Mesenchymal stem cell (in vitro differentiated cells and primary cell): ENCODE data around the gene HERC4.

Source experiments
- DNase-seq: peaks from one replicate; pipeline ENCODE4 v3.0.0-alpha.2; 2013
- H2AFZ ChIP-seq: one replicate; pipeline ENCODE4 v1.6.1; 2013; ENCODE audit warnings: low read depth, mild to moderate bottlenecking, control low read depth, inconsistent platforms, low read length, moderate library complexity
- H2AK5ac ChIP-seq: 2 replicates; pipeline ENCODE4 v1.6.1; 2013; ENCODE audit warnings: low read length, moderate library complexity, mild to moderate bottlenecking, inconsistent platforms; ENCODE audit not compliant: severe bottlenecking
- H2BK120ac ChIP-seq: one replicate; pipeline ENCODE4 v1.6.1; 2013; ENCODE audit warnings: low read depth, mild to moderate bottlenecking, inconsistent platforms, low read length, moderate library complexity
- H2BK12ac ChIP-seq, 2 experiments: one replicate each; pipeline ENCODE4 v1.6.1; 2013; ENCODE audit warnings: inconsistent platforms in 2 of 2, low read length in 2 of 2, mild to moderate bottlenecking in 2 of 2, moderate library complexity in 2 of 2, control low read depth in 1 of 2
- H2BK15ac ChIP-seq: one replicate; pipeline ENCODE4 v1.6.1; 2013; ENCODE audit warnings: mild to moderate bottlenecking, low read depth, inconsistent platforms; ENCODE audit not compliant: poor library complexity, severe bottlenecking
- H2BK5ac ChIP-seq: 2 replicates; pipeline ENCODE4 v1.6.1; 2013; ENCODE audit warnings: low read depth, mild to moderate bottlenecking, low read length, control low read depth, inconsistent platforms; ENCODE audit not compliant: poor library complexity, severe bottlenecking
- H3K14ac ChIP-seq, 2 experiments: one replicate each; pipeline ENCODE4 v1.6.1; 2013; ENCODE audit warnings: inconsistent platforms in 2 of 2, low read length in 2 of 2, control low read depth in 1 of 2, mild to moderate bottlenecking in 1 of 2, moderate library complexity in 1 of 2
- H3K18ac ChIP-seq, 2 experiments: one replicate each; pipeline ENCODE4 v1.6.1; 2013; ENCODE audit warnings: inconsistent platforms in 2 of 2, low read length in 2 of 2, control low read depth in 1 of 2, low read depth in 1 of 2, mild to moderate bottlenecking in 1 of 2
- H3K23ac ChIP-seq, 2 experiments: one replicate each; pipeline ENCODE4 v1.6.1; 2013; ENCODE audit warnings: inconsistent platforms in 2 of 2, low read length in 2 of 2, mild to moderate bottlenecking in 2 of 2, moderate library complexity in 2 of 2, control low read depth in 1 of 2
- H3K27ac ChIP-seq: 2 replicates; pipeline ENCODE4 v1.5.1; 2013; ENCODE audit warnings: mild to moderate bottlenecking, moderate library complexity, low read length, control low read depth, inconsistent platforms; ENCODE audit not compliant: poor library complexity, severe bottlenecking
- H3K27me3 ChIP-seq, 2 experiments: 2 replicates each; pipeline versions ENCODE4 v1.6.1 to v1.7.0; 2013; ENCODE audit warnings: low read length in 2 of 2, mild to moderate bottlenecking in 2 of 2, moderate library complexity in 2 of 2, control low read depth in 1 of 2, inconsistent platforms in 1 of 2; ENCODE audit not compliant: control insufficient read depth in 1 of 2, insufficient read depth in 1 of 2
- H3K36me3 ChIP-seq, 2 experiments: 2 replicates each; pipeline versions ENCODE4 v1.6.1 to v1.7.0; 2013; ENCODE audit warnings: low read length in 2 of 2, control low read depth in 1 of 2, inconsistent platforms in 1 of 2, low read depth in 1 of 2, mild to moderate bottlenecking in 1 of 2; ENCODE audit not compliant: insufficient read depth in 2 of 2, control insufficient read depth in 1 of 2
- H3K4ac ChIP-seq, 2 experiments: one replicate each; pipeline ENCODE4 v1.6.1; 2013; ENCODE audit warnings: inconsistent platforms in 2 of 2, low read length in 2 of 2, mild to moderate bottlenecking in 2 of 2, moderate library complexity in 2 of 2, control low read depth in 1 of 2, low read depth in 1 of 2
- H3K4me1 ChIP-seq: 2 replicates; pipeline ENCODE4 v1.6.1; 2013; ENCODE audit warnings: low read depth, low read length, control low read depth; ENCODE audit not compliant: control insufficient read depth, insufficient read depth
- H3K4me2 ChIP-seq: 2 replicates; pipeline ENCODE4 v1.6.1; 2013; ENCODE audit warnings: low read length, mild to moderate bottlenecking, inconsistent platforms; ENCODE audit not compliant: poor library complexity, severe bottlenecking
- H3K4me3 ChIP-seq, 2 experiments: 2 replicates each; pipeline versions ENCODE4 v1.5.1 to v1.7.0; 2013; ENCODE audit warnings: low read length in 2 of 2, mild to moderate bottlenecking in 2 of 2, control low read depth in 1 of 2, low read depth in 1 of 2; ENCODE audit not compliant: insufficient read depth in 1 of 2
- H3K79me1 ChIP-seq: replicated peaks from 2 replicates; pipeline ENCODE4 v1.6.1; 2013; ENCODE audit warnings: mild to moderate bottlenecking, control low read depth, low read length, inconsistent platforms; ENCODE audit not compliant: poor library complexity, severe bottlenecking
- H3K9ac ChIP-seq: 2 replicates; pipeline ENCODE4 v1.7.0; 2013; ENCODE audit warnings: mild to moderate bottlenecking, low read length, moderate library complexity
- H3K9me3 ChIP-seq: 2 replicates; pipeline ENCODE4 v1.7.0; 2013; ENCODE audit warnings: mild to moderate bottlenecking, low read length; ENCODE audit not compliant: control insufficient read depth
- H4K8ac ChIP-seq: one replicate; pipeline ENCODE4 v1.6.1; 2013; ENCODE audit warnings: inconsistent platforms, mild to moderate bottlenecking, low read length, moderate library complexity
- H4K91ac ChIP-seq: one replicate; pipeline ENCODE4 v1.6.1; 2013; ENCODE audit warnings: mild to moderate bottlenecking, low read length, inconsistent platforms
- WGBS: methylation state at CpG from one replicate; pipeline ENCODE4 v1.1.7; 2013; ENCODE audit warnings: mixed read lengths; 5-methylcytosine and 5-hydroxymethylcytosine counted together

The HERC4 gene

DNA sequence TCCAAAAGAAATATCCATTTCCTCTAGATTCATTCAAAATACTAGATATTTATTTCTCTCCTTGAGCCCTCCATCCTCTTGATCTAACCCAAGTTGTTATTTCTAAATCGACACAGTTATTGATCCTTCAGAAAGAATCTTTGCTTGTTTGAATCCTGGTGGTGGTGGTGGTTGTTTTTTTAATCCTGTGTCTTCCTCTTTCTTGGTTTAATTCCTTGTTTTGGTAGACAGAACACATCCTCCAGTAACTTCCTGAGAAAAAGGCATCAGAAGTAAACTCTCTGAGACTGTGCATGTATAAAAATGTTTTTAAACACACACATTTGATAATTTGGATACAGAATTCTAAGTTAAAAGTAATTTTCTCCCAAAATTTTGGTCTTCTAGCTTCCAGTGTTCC is 140.7 kb downstream of the HERC4 start:
- H3K14ac ChIP-seq, result no peak overlapping the region
- H3K4me3 ChIP-seq, result no peak overlapping the region
- no peak overlapping the region for H2BK120ac ChIP-seq
- H3K36me3 ChIP-seq, result peaks cover 31 to 94% of the 10 kb centered on the region in 2 experiments
- no peak overlapping the region for H2BK15ac ChIP-seq
- H3K79me1 ChIP-seq, result peaks cover 6% of the 10 kb centered on the region
- H2BK5ac ChIP-seq, result no peak overlapping the region
- no peak overlapping the region for H2AFZ ChIP-seq
- H3K4me1 ChIP-seq, result no peaks in the 10 kb centered on the region
- no peak overlapping the region for H3K23ac ChIP-seq
- no peak overlapping the region for H4K91ac ChIP-seq
- no peak overlapping the region for H3K4me2 ChIP-seq
- DNase-seq, result no peak
- no peak overlapping the region for H3K18ac ChIP-seq
- no peaks in the 10 kb centered on the region for H3K27me3 ChIP-seq
- H2AK5ac ChIP-seq, result no peak overlapping the region
- no peak overlapping the region for H3K27ac ChIP-seq
- H4K8ac ChIP-seq, result no peak overlapping the region
- no peak overlapping the region for H3K4ac ChIP-seq
- no peak overlapping the region for H2BK12ac ChIP-seq
- no peak overlapping the region for H3K9ac ChIP-seq
- no peaks in the 10 kb centered on the region for H3K9me3 ChIP-seq
- WGBS, result no CpG with 5 or more reads among the region's 1 CpG

DNA sequence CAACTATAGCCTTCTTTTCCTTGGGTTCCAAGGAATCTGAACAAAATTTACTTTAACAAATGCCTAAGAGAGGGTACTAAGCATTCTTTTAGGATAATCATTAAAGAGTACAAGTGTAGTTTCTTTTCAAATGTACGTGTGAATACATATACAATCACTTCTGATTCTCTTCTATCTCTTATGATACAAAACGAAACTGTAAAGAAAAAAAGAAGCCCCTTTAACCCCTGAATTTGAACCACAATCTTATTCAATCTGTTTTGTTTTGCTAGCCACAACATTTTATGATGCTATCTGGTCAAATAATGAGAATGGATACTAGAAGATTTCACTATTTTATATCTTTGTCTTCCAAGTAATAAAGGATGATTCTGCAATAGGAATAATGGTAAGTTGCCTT is 141.9 kb downstream of the HERC4 start:
- peaks cover 8% of the 10 kb centered on the region for H3K79me1 ChIP-seq
- H4K91ac ChIP-seq, result no peak overlapping the region
- H3K23ac ChIP-seq, result no peak overlapping the region
- no peak overlapping the region for H2BK120ac ChIP-seq
- no peak overlapping the region for H2AFZ ChIP-seq
- H4K8ac ChIP-seq, result no peak overlapping the region
- no peaks in the 10 kb centered on the region for H3K4me1 ChIP-seq
- H3K4me2 ChIP-seq, result no peak overlapping the region
- no peaks in the 10 kb centered on the region for H3K9me3 ChIP-seq
- H3K18ac ChIP-seq, result no peak overlapping the region
- 100% methylated on average over 2 of the region's 2 CpGs for WGBS
- H3K36me3 ChIP-seq, result peaks cover 31 to 95% of the 10 kb centered on the region in 2 experiments
- H3K4ac ChIP-seq, result no peak overlapping the region
- no peak overlapping the region for H3K4me3 ChIP-seq
- no peak overlapping the region for H2BK5ac ChIP-seq
- no peak overlapping the region for H3K14ac ChIP-seq
- H3K27me3 ChIP-seq, result no peaks in the 10 kb centered on the region
- DNase-seq, result no peak
- no peak overlapping the region for H3K9ac ChIP-seq
- H3K27ac ChIP-seq, result no peak overlapping the region
- H2BK12ac ChIP-seq, result no peak overlapping the region
- no peak overlapping the region for H2AK5ac ChIP-seq
- H2BK15ac ChIP-seq, result no peak overlapping the region

DNA sequence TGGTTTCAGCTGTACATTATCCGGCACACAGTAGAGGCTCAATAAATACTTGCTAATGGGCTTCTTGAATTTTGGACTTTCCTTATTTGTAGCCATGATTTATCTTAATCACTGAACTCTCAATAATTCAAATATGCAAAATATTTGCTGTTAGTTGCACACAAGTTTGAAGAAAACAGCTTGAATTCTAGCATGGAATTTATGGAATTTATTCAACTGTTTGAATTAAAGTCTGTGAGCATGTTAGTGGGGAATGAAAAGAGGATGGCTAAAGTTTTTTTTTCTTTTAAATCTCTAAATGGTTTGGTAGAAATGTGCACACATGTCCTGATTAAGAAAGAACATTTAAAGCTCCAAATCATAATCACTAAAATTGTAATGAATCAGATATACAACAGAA is 148.1 kb downstream of the HERC4 start:
- H3K79me1 ChIP-seq, result peaks cover 14% of the 10 kb centered on the region
- no peak overlapping the region for H3K4ac ChIP-seq
- no peak overlapping the region for H3K27ac ChIP-seq
- H2AK5ac ChIP-seq, result no peak overlapping the region
- H2AFZ ChIP-seq, result no peak overlapping the region
- H2BK12ac ChIP-seq, result no peak overlapping the region
- H2BK15ac ChIP-seq, result no peak overlapping the region
- H3K4me3 ChIP-seq, result no peak overlapping the region
- DNase-seq, result no peak
- H4K8ac ChIP-seq, result no peak overlapping the region
- WGBS, result 100% methylated on average over 1 of the region's 1 CpG
- no peak overlapping the region for H3K18ac ChIP-seq
- no peak overlapping the region for H2BK5ac ChIP-seq
- no peak overlapping the region for H4K91ac ChIP-seq
- no peak overlapping the region for H2BK120ac ChIP-seq
- no peaks in the 10 kb centered on the region for H3K4me1 ChIP-seq
- H3K4me2 ChIP-seq, result no peak overlapping the region
- H3K27me3 ChIP-seq, result no peaks in the 10 kb centered on the region
- peaks cover 20 to 80% of the 10 kb centered on the region in 2 experiments for H3K36me3 ChIP-seq
- H3K14ac ChIP-seq, result no peak overlapping the region
- no peak overlapping the region for H3K23ac ChIP-seq
- H3K9me3 ChIP-seq, result no peaks in the 10 kb centered on the region
- H3K9ac ChIP-seq, result no peak overlapping the region

DNA sequence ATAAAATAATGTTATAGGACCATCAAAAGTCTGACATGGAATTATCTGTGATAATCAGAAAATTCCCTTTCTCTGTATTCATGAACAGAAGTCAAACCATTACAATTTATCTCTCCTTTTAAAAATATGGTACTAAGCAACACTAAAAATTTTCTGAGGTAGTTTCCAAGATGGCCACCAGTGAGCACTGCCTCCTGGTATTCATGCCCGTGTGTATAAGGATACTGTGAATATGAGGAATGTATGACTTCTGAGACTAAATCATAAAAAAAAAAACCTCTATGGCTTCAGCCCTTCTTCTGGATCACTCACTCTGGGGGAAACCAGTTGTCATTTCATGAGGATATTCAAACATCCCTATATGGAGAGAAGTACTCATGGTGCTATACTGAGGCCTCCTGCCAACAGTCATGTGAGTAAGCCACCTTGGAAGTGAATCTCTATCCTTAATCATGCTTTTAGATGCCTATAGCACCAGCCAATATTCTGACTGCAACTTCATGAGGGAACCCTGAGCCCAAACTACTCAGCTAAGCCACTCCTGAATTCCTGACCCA is 149.6 kb downstream of the HERC4 start:
- Histone ChIP-seq H3K36me3 (peaks cover 6 to 81% of the 10 kb centered on the region in 2 experiments), H3K4ac (no peak overlapping the region), H2BK5ac (no peak overlapping the region), H3K27me3 (no peaks in the 10 kb centered on the region), H3K9ac (peak overlapping the region; percentile 37), H3K9me3 (no peaks in the 10 kb centered on the region), H3K18ac (no peak overlapping the region), H3K23ac (no peak overlapping the region), H4K91ac (no peak overlapping the region), H4K8ac (no peak overlapping the region), H2AK5ac (no peak overlapping the region), H2BK12ac (no peak overlapping the region), H2AFZ (no peak overlapping the region), H2BK15ac (no peak overlapping the region), H3K79me1 (peaks cover 12% of the 10 kb centered on the region), H2BK120ac (no peak overlapping the region), H3K14ac (no peak overlapping the region), H3K4me1 (no peaks in the 10 kb centered on the region), H3K27ac (no peak overlapping the region), H3K4me2 (no peak overlapping the region), H3K4me3 (no peak overlapping the region)
- DNase-seq, result no peak
- no CpG with 5 or more reads among the region's 1 CpG for WGBS
